B cell (primary cell): ENCODE measurements around the gene KIF13A. TPM values are rescaled to one million over a fixed set of nuclear protein-coding genes. Genes with fewer than 3 reads are reported as not detected.

Experiments
- ATAC-seq: fragments of 200-7000 bp; cut with Tn5 transposase; one replicate; pipeline ENCODE4 v1.10.0; 2021; ENCODE audit warnings: low read depth, mild to moderate bottlenecking, moderate number of reproducible peaks, moderate library complexity
- CTCF ChIA-PET: fragments of 350-600 bp; sonication (Branson Sonifier 250); formaldehyde crosslinking; loops from one replicate; lab custom pipeline; 2021; ENCODE audit warnings: antibody characterized with exemption, inconsistent platforms; lab: Charles Lee
- POLR2A ChIA-PET: fragments of 350-600 bp; sonication (Branson Sonifier 250); formaldehyde crosslinking; loops from one replicate; lab custom pipeline; 2021; ENCODE audit warnings: antibody characterized with exemption; lab: Charles Lee
- DNase-seq: peaks from one replicate; pipeline ENCODE4 v3.0.0; 2013
- H2AFZ ChIP-seq: 2 replicates; pipeline ENCODE4 v1.6.1; 2012; ENCODE audit warnings: mild to moderate bottlenecking, low read depth, low read length; ENCODE audit not compliant: insufficient read depth, poor library complexity, severe bottlenecking
- H3K27ac ChIP-seq, 2 donors: 1 replicate in 1 of 2; 2 replicates in 1 of 2; pipeline ENCODE4 v1.5.1; 2012 to 2013; ENCODE audit warnings: low read length in 2 of 2, mild to moderate bottlenecking in 2 of 2, moderate library complexity in 1 of 2
- H3K27me3 ChIP-seq, 4 experiments: fragments of 200-600 bp in 1 of 4; sonication (generic) in 1 of 4; replicated peaks in 1 of 4; 1 replicate in 2 of 4; 2 replicates in 2 of 4; pipeline versions ENCODE4 v1.6.1 to v1.7.0; 2013 to 2016; ENCODE audit warnings: low read length in 3 of 4, mild to moderate bottlenecking in 2 of 4, mixed read lengths in 1 of 4, moderate library complexity in 1 of 4; ENCODE audit not compliant: insufficient read depth in 4 of 4, control insufficient read depth in 3 of 4; ENCODE audit errors: control extremely low read depth in 1 of 4
- H3K36me3 ChIP-seq, 2 experiments: replicated peaks in 1 of 2; 1 replicate in 1 of 2; 2 replicates in 1 of 2; pipeline versions ENCODE4 v1.6.1 to v1.7.1; 2013; ENCODE audit warnings: low read length in 1 of 2; ENCODE audit not compliant: insufficient read depth in 2 of 2, control insufficient read depth in 1 of 2; ENCODE audit errors: control extremely low read depth in 1 of 2, extremely low read depth in 1 of 2
- H3K4me1 ChIP-seq, 2 donors: fragments of 200-600 bp in 1 of 2; sonication (generic) in 1 of 2; 1 replicate in 1 of 2; 2 replicates in 1 of 2; pipeline versions ENCODE4 v1.5.1 to v1.6.1; 2013 to 2017; ENCODE audit warnings: low read length in 2 of 2; ENCODE audit not compliant: control insufficient read depth in 2 of 2, insufficient read depth in 2 of 2
- H3K4me2 ChIP-seq: replicated peaks from 2 replicates; pipeline ENCODE3; 2012; ENCODE audit warnings: mild to moderate bottlenecking, low read depth, low read length; ENCODE audit not compliant: poor library complexity, severe bottlenecking
- H3K4me3 ChIP-seq, 5 experiments: fragments of 200-600 bp in 1 of 5; sonication (generic) in 1 of 5; 1 replicate in 3 of 5; 2 replicates in 2 of 5; pipeline versions ENCODE4 v1.5.1 to v1.7.0; 2011 to 2016; ENCODE audit warnings: low read length in 4 of 5, mild to moderate bottlenecking in 4 of 5, low read depth in 2 of 5, control low read depth in 1 of 5, moderate library complexity in 1 of 5; ENCODE audit not compliant: insufficient read depth in 1 of 5; ENCODE audit errors: control extremely low read depth in 1 of 5, extremely low read depth in 1 of 5
- H3K79me2 ChIP-seq: fragments of 200-600 bp; sonication (generic); one replicate; pipeline ENCODE4 v1.6.0; 2016; ENCODE audit warnings: low read length; ENCODE audit not compliant: control insufficient read depth, insufficient read depth
- H3K9ac ChIP-seq: fragments of 200-600 bp; sonication (generic); 2 replicates; pipeline ENCODE4 v1.6.1; 2017; ENCODE audit warnings: mild to moderate bottlenecking, low read length, moderate library complexity
- H3K9me3 ChIP-seq, 3 donors: one replicate each; pipeline versions ENCODE4 v1.6.1 to v1.7.1; 2013; ENCODE audit warnings: low read length in 2 of 3; ENCODE audit not compliant: control insufficient read depth in 2 of 3, insufficient read depth in 1 of 3; ENCODE audit errors: control extremely low read depth in 1 of 3
- H4K20me1 ChIP-seq: 2 replicates; pipeline ENCODE4 v1.6.0; 2012; ENCODE audit warnings: mild to moderate bottlenecking, low read length; ENCODE audit not compliant: insufficient read depth, control insufficient read depth, poor library complexity, severe bottlenecking
- H3K27ac Mint-ChIP-seq: one replicate; pipeline ENCODE4 v1.8.0; 2021; ENCODE audit warnings: mixed read lengths
- H3K27me3 Mint-ChIP-seq: one replicate; pipeline ENCODE4 v1.8.0; 2021; ENCODE audit warnings: mixed read lengths
- H3K4me1 Mint-ChIP-seq: one replicate; pipeline ENCODE4 v1.8.0; 2021; ENCODE audit warnings: mixed read lengths
- H3K4me3 Mint-ChIP-seq: one replicate; pipeline ENCODE4 v1.8.0; 2021; ENCODE audit warnings: mixed read lengths
- H3K9me3 Mint-ChIP-seq: one replicate; pipeline ENCODE4 v1.8.0; 2022; ENCODE audit warnings: mixed read lengths; ENCODE audit not compliant: insufficient read depth
- EZH2 ChIP-seq: IDR thresholded peaks from 2 replicates; pipeline ENCODE4 v1.6.1; 2012; ENCODE audit warnings: borderline replicate concordance, low read depth, mild to moderate bottlenecking, moderate library complexity, low read length; ENCODE audit not compliant: insufficient read depth, poor library complexity, severe bottlenecking
- WGBS: methylation state at CpG from one replicate; pipeline ENCODE4 v1.1.5; 2013; ENCODE audit warnings: missing lambda C conversion rate; ENCODE audit not compliant: insufficient coverage; 5-methylcytosine and 5-hydroxymethylcytosine counted together
- intact Hi-C: fragments of 100-400 bp; cut with micrococcal nuclease; formaldehyde crosslinking; loops from one replicate; pipeline ENCODE4 v1.10.0; 2022
- polyA plus RNA-seq: library from polyadenylated mRNA; depleted of rRNA; stranded (reverse); fragments of >200 nt; gene quantifications from 2 replicates; pipeline ENCODE4 v1.2.3, GENCODE V29; 2012
- total RNA-seq, 2 donors: library from RNA; stranded (reverse); fragments of 120-200 nt in 1 of 2; gene quantifications; 1 replicate in 1 of 2; 2 replicates in 1 of 2; pipeline versions ENCODE4 v1.2.3 to v1.2.4, GENCODE V29; 2013 to 2022
- TF ChIP-seq, protein P1 (sequence below): fragments of 200-600 bp; IDR thresholded peaks from one replicate; pipeline ENCODE4 v1.8.0; 2022; ENCODE audit warnings: antibody characterized with exemption, mild to moderate bottlenecking

Gene KIF13A
- total and polyA plus RNA-seq, 2 donors (not counting 1 experiment from before 2014, with no cell fraction given) = 2.1 to 23.4 TPM

DNA sequence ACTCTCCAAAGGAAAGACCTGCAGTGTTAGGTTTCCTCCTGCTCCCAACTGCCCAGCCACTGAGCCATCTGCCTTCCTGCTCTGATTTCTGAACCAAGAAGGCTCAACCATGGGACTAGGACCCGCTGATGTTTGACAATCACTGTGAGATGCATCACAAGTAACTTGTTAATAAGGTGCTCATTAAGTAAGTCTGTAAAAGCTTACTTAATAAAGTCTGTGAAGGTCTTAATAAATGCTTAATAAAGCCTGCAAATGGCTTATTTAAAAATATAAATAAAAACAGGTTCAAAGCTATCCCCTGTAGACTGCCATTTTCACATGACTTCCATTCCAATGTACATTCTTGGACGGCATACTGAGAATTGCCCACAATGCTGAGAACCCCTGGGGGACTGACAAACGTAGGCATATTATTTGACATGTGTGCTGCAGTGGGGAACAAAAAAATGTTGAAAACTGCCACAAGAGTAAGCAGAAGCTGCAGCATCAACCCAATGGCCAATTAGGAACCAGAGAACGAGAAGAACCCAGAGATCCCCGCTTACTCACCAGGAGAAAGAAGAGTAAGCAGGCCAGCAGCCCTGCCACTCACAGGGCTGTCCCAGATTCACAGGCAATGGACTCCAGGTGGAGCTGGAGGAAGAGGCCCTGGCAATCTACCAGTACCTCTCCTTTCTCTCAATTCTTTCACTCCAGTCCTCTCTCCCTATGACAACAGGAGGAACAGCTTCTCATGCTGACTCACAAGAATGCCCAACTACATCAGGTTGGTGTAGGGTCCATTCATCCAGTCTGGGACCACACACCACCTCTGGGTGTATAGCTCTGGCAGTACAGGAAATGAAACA is 19.5 kb downstream of the KIF13A start:
- Mint-ChIP-seq H3K27ac (no peak overlapping the region), H3K9me3 (no peaks in the 10 kb centered on the region), H3K27me3 (peaks cover 4% of the 10 kb centered on the region), H3K4me1 (no peaks in the 10 kb centered on the region), H3K4me3 (no peak overlapping the region)
- Histone ChIP-seq H3K27ac (no peak overlapping the region), H3K9me3 (no peaks in the 10 kb centered on the region), H3K9ac (no peak overlapping the region), H4K20me1 (no peaks in the 10 kb centered on the region), H3K36me3 (no peaks in the 10 kb centered on the region), H2AFZ (no peak overlapping the region), H3K4me1 (no peaks in the 10 kb centered on the region), H3K79me2 (no peaks in the 10 kb centered on the region), H3K4me2 (no peak overlapping the region), H3K27me3 (no peaks in the 10 kb centered on the region), H3K4me3 (no peak overlapping the region)
- POLR2A ChIA-PET = no interaction called here
- intact Hi-C loops = no loop called here
- DNase-seq = no peak
- CTCF ChIA-PET = no interaction called here
- TF ChIP-seq, protein P1, sequence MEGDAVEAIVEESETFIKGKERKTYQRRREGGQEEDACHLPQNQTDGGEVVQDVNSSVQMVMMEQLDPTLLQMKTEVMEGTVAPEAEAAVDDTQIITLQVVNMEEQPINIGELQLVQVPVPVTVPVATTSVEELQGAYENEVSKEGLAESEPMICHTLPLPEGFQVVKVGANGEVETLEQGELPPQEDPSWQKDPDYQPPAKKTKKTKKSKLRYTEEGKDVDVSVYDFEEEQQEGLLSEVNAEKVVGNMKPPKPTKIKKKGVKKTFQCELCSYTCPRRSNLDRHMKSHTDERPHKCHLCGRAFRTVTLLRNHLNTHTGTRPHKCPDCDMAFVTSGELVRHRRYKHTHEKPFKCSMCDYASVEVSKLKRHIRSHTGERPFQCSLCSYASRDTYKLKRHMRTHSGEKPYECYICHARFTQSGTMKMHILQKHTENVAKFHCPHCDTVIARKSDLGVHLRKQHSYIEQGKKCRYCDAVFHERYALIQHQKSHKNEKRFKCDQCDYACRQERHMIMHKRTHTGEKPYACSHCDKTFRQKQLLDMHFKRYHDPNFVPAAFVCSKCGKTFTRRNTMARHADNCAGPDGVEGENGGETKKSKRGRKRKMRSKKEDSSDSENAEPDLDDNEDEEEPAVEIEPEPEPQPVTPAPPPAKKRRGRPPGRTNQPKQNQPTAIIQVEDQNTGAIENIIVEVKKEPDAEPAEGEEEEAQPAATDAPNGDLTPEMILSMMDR = no peak
- no peak for TF ChIP-seq EZH2
- no peak for ATAC-seq
- 89% methylated on average over 2 of the region's 5 CpGs for WGBS

DNA sequence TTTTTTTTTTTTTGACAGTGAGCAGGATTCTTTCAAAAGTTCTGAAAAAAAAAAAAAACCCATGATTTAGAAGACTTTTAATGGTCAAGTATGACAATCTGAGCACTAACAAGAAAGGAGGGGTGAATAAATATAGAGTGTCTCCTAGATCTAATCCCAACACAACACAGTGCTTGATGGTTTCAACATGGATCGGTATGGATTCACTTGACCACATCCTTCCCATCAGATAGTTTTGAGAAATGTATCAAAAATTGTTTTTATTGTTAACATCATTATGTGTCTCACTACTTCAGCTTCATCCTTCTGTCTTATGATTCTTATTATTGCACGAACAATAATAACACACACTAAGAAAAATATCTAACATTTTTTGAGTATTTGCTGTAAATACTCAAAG is 21.0 kb downstream of the KIF13A start:
- Histone ChIP-seq H3K9ac (no peak overlapping the region), H3K27ac (no peak overlapping the region), H3K4me3 (no peak overlapping the region), H3K27me3 (no peaks in the 10 kb centered on the region), H3K4me1 (no peaks in the 10 kb centered on the region), H4K20me1 (no peaks in the 10 kb centered on the region), H2AFZ (no peak overlapping the region), H3K36me3 (no peaks in the 10 kb centered on the region), H3K79me2 (no peaks in the 10 kb centered on the region), H3K4me2 (no peak overlapping the region), H3K9me3 (no peaks in the 10 kb centered on the region)
- no peak for ATAC-seq
- TF ChIP-seq, protein P1 = no peak
- TF ChIP-seq EZH2 = no peak
- no peak for DNase-seq
- Mint-ChIP-seq H3K27ac (no peak overlapping the region), H3K9me3 (no peaks in the 10 kb centered on the region), H3K4me3 (no peak overlapping the region), H3K27me3 (no peaks in the 10 kb centered on the region), H3K4me1 (peaks cover 5% of the 10 kb centered on the region)
- ChIA-PET POLR2A (no interaction called here), CTCF (no interaction called here)
- intact Hi-C loops = no loop called here
- WGBS = no CpG with 5 or more reads among the region's 2 CpGs
